ENCODE measurements around the gene FABP6.

Gene FABP6

GRCh38 chr5:160263326-160263855, 34.1 kb downstream of the FABP6 start:
- DNase-seq: no peak

- no peak for DNase-seq
Measured at GRCh38 chr5:160266044-160266443, 36.7 kb downstream of the FABP6 start.

GRCh38 chr5:160266752-160267345, 37.5 kb downstream of the FABP6 start:
- no peak for DNase-seq

- no peak for DNase-seq
Measured at GRCh38 chr5:160268121-160268520, 38.8 kb downstream of the FABP6 start.

GRCh38 chr5:160269017-160269416, 39.7 kb downstream of the FABP6 start:
- peak; percentile 20 for DNase-seq

GRCh38 chr5:160270704-160271103, 41.4 kb downstream of the FABP6 start:
- no peak for DNase-seq

- no peak for DNase-seq
Measured at GRCh38 chr5:160271396-160271795, 42.1 kb downstream of the FABP6 start.

- DNase-seq: no peak
Measured at GRCh38 chr5:160271836-160272235, 42.5 kb downstream of the FABP6 start.

- no peak for DNase-seq
Measured at GRCh38 chr5:160272264-160272663, 43.0 kb downstream of the FABP6 start.

GRCh38 chr5:160272889-160273288, 43.6 kb downstream of the FABP6 start:
- no peak for DNase-seq

- no peak for DNase-seq
Measured at GRCh38 chr5:160274483-160274931, 45.2 kb downstream of the FABP6 start.

- DNase-seq: no peak
Measured at GRCh38 chr5:160278343-160278742, 49.0 kb downstream of the FABP6 start.

- no peak for DNase-seq
Measured at GRCh38 chr5:160280384-160281095, 51.2 kb downstream of the FABP6 start.

GRCh38 chr5:160281275-160281674, 52.0 kb downstream of the FABP6 start:
- DNase-seq: no peak

GRCh38 chr5:160284291-160284873, 55.1 kb downstream of the FABP6 start:
- DNase-seq: no peak

- DNase-seq: no peak
Measured at GRCh38 chr5:160285316-160285715, 56.0 kb downstream of the FABP6 start.

GRCh38 chr5:160286947-160287346, 57.6 kb downstream of the FABP6 start:
- DNase-seq: no peak

- no peak for DNase-seq
Measured at GRCh38 chr5:160287378-160288051, 58.2 kb downstream of the FABP6 start.
